GM12801 (cell line): ENCODE measurements around the gene RPS6KA2.

Source experiments
- TF ChIP-seq, protein P1 (sequence below): IDR thresholded peaks from one replicate; pipeline ENCODE4 v1.5.1; 2011; ENCODE audit warnings: control low read depth; ENCODE audit not compliant: insufficient read length; ENCODE audit errors: extremely low read depth

Gene RPS6KA2

DNA sequence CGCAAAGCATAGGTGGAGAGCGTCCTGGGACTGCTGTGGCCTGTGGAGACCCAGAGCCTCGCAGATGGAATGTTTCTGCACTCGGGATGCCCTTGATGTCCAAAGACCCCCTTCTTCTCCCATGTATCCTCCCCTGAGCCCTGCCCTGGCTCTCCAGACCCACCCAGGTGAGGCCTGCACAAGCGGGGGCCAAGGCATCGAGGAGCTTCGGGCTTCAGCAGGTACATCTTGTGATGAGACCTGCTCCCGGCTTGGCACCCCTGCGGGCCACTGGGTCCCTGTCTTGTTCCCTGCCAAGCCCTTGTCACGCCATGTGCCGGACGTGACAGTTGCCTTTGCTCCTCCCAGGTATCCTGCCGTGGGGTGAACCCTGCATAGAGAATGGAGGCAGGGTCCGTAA, 125.8 kb downstream of the RPS6KA2 start:
- TF ChIP-seq, protein P1, sequence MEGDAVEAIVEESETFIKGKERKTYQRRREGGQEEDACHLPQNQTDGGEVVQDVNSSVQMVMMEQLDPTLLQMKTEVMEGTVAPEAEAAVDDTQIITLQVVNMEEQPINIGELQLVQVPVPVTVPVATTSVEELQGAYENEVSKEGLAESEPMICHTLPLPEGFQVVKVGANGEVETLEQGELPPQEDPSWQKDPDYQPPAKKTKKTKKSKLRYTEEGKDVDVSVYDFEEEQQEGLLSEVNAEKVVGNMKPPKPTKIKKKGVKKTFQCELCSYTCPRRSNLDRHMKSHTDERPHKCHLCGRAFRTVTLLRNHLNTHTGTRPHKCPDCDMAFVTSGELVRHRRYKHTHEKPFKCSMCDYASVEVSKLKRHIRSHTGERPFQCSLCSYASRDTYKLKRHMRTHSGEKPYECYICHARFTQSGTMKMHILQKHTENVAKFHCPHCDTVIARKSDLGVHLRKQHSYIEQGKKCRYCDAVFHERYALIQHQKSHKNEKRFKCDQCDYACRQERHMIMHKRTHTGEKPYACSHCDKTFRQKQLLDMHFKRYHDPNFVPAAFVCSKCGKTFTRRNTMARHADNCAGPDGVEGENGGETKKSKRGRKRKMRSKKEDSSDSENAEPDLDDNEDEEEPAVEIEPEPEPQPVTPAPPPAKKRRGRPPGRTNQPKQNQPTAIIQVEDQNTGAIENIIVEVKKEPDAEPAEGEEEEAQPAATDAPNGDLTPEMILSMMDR = no peak

DNA sequence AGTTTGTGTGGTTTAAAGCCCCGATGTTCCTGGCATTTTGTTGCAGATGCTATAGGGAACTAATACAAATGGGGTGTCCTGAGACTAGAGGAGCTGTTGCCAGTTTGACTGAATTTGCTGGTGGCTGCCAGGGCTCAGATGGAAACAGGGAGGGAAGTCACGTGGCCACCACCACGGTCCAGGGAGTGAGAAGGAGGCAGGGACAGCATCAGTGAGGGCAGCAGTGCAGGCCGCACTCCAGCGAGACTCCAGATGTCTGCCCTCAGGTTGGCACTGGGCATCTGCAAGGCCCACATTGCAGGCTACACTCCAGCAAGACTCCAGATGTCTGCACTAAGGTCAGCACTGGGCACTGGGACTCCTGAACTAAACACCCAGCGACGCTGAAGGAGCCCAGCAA, 126.8 kb downstream of the RPS6KA2 start:
- TF ChIP-seq, protein P1 = no peak

DNA sequence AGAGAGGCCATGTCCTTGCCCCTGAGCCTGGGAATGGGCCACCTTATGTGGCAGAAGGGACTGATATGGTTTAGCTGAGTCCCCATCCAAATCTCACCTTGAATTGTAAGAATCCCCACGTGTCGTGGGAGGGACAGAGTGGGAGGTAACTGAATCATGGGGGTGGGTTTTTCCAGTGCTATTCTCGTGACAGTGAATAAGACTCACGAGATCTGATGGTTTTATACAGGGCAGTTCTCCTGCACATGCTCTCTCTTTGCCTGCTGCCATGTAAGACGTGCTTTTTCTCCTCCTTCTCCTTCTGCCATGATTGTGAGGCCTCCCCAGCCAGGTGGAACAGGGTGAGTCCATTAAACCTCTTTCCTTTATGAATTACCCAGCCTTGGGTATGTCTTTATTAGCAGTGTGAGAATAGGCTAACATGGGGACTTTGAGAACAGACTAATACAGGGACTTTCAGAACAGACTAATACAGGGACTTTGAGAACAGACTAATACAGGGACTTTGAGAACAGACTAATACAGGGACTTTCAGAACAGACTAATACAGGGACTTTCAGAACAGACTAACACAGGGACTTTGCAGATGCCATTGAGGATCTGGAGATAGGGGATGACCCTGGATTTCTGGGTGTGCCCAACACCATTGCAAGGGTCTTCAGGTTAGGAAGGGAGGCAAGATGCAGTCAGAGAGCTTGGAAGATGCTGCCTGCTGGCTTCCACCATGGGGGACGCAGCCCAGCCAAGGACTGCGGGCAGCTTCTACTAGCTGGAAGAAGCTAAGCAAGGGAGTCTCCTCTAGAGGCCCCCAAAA, 127.5 kb downstream of the RPS6KA2 start:
- TF ChIP-seq, protein P1 = no peak

DNA sequence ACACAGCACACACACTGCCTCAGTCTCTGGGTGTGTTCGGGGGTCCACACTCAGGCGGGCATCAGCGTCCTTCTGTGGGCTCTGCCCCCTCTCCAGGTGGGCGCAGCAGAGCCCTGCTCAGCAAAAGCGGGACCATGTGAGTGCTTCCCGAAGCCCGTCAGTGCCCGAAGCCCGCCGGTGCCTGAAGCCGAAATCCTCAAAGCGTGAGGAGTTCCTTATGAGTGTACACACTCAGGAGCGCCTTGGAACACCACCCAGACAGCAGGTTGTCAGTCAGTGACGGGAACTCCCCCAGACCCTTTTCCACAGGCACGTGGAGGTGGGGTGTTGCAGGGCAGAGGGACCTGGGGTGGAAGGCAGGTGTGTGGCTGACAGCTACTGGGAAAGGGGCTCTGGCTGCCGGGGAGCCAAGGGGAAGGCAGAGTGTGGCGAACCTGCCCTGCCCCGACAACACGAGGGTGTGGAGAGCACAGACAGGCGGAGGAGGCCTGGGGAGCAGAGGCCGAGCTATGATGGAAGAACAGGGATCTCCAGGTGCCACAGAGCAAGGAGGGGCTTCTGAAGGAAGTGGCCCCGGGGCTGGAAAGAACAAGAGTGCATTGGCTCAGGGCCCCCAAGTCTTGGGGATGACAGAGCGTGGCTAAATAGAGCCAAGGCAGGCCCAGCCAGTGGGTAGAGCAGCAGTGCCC, 128.2 kb downstream of the RPS6KA2 start:
- TF ChIP-seq, protein P1 = no peak

GRCh38 chr6:166498228-166498627, 128.8 kb downstream of the RPS6KA2 start:
- TF ChIP-seq, protein P1 = no peak

- TF ChIP-seq, protein P1 = no peak
Measured at GRCh38 chr6:166497087-166497899, 129.8 kb downstream of the RPS6KA2 start.

DNA sequence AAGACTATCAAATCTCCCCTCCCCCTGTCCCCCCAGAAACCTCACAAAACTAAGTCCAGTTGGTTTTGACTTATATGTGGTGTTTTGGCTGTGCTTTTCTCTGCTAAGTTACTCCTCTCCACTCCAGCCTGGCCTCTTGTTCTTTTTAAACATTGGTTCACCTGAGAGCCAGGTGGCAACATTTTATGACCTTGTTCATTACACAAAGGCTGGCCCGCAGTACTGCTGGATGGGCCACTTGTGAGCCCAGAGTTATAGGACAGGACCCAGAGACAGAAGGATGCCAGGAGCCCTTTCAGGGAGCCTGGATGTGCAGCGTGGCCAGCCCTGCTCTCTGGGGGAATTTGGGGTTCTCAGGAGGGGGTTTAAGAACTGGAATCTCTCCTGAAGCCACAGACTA, 130.6 kb downstream of the RPS6KA2 start:
- TF ChIP-seq, protein P1 = no peak
